Mesenchymal stem cell (in vitro differentiated cells and primary cell): ENCODE data around the gene BEGAIN.

Experiments
- DNase-seq: peaks from one replicate; pipeline ENCODE4 v3.0.0-alpha.2; 2013
- H2AFZ ChIP-seq: one replicate; pipeline ENCODE4 v1.6.1; 2013; ENCODE audit warnings: low read depth, mild to moderate bottlenecking, control low read depth, inconsistent platforms, low read length, moderate library complexity
- H2AK5ac ChIP-seq: 2 replicates; pipeline ENCODE4 v1.6.1; 2013; ENCODE audit warnings: low read length, moderate library complexity, mild to moderate bottlenecking, inconsistent platforms; ENCODE audit not compliant: severe bottlenecking
- H2BK120ac ChIP-seq: one replicate; pipeline ENCODE4 v1.6.1; 2013; ENCODE audit warnings: low read depth, mild to moderate bottlenecking, inconsistent platforms, low read length, moderate library complexity
- H2BK12ac ChIP-seq, 2 experiments: one replicate each; pipeline ENCODE4 v1.6.1; 2013; ENCODE audit warnings: inconsistent platforms in 2 of 2, low read length in 2 of 2, mild to moderate bottlenecking in 2 of 2, moderate library complexity in 2 of 2, control low read depth in 1 of 2
- H2BK15ac ChIP-seq: one replicate; pipeline ENCODE4 v1.6.1; 2013; ENCODE audit warnings: mild to moderate bottlenecking, low read depth, inconsistent platforms; ENCODE audit not compliant: poor library complexity, severe bottlenecking
- H2BK5ac ChIP-seq: 2 replicates; pipeline ENCODE4 v1.6.1; 2013; ENCODE audit warnings: low read depth, mild to moderate bottlenecking, low read length, control low read depth, inconsistent platforms; ENCODE audit not compliant: poor library complexity, severe bottlenecking
- H3K14ac ChIP-seq, 2 experiments: one replicate each; pipeline ENCODE4 v1.6.1; 2013; ENCODE audit warnings: inconsistent platforms in 2 of 2, low read length in 2 of 2, control low read depth in 1 of 2, mild to moderate bottlenecking in 1 of 2, moderate library complexity in 1 of 2
- H3K18ac ChIP-seq, 2 experiments: one replicate each; pipeline ENCODE4 v1.6.1; 2013; ENCODE audit warnings: inconsistent platforms in 2 of 2, low read length in 2 of 2, control low read depth in 1 of 2, low read depth in 1 of 2, mild to moderate bottlenecking in 1 of 2
- H3K23ac ChIP-seq, 2 experiments: one replicate each; pipeline ENCODE4 v1.6.1; 2013; ENCODE audit warnings: inconsistent platforms in 2 of 2, low read length in 2 of 2, mild to moderate bottlenecking in 2 of 2, moderate library complexity in 2 of 2, control low read depth in 1 of 2
- H3K27ac ChIP-seq: 2 replicates; pipeline ENCODE4 v1.5.1; 2013; ENCODE audit warnings: mild to moderate bottlenecking, moderate library complexity, low read length, control low read depth, inconsistent platforms; ENCODE audit not compliant: poor library complexity, severe bottlenecking
- H3K27me3 ChIP-seq, 2 experiments: 2 replicates each; pipeline versions ENCODE4 v1.6.1 to v1.7.0; 2013; ENCODE audit warnings: low read length in 2 of 2, mild to moderate bottlenecking in 2 of 2, moderate library complexity in 2 of 2, control low read depth in 1 of 2, inconsistent platforms in 1 of 2; ENCODE audit not compliant: control insufficient read depth in 1 of 2, insufficient read depth in 1 of 2
- H3K36me3 ChIP-seq, 2 experiments: 2 replicates each; pipeline versions ENCODE4 v1.6.1 to v1.7.0; 2013; ENCODE audit warnings: low read length in 2 of 2, control low read depth in 1 of 2, inconsistent platforms in 1 of 2, low read depth in 1 of 2, mild to moderate bottlenecking in 1 of 2; ENCODE audit not compliant: insufficient read depth in 2 of 2, control insufficient read depth in 1 of 2
- H3K4ac ChIP-seq, 2 experiments: one replicate each; pipeline ENCODE4 v1.6.1; 2013; ENCODE audit warnings: inconsistent platforms in 2 of 2, low read length in 2 of 2, mild to moderate bottlenecking in 2 of 2, moderate library complexity in 2 of 2, control low read depth in 1 of 2, low read depth in 1 of 2
- H3K4me1 ChIP-seq: 2 replicates; pipeline ENCODE4 v1.6.1; 2013; ENCODE audit warnings: low read depth, low read length, control low read depth; ENCODE audit not compliant: control insufficient read depth, insufficient read depth
- H3K4me2 ChIP-seq: 2 replicates; pipeline ENCODE4 v1.6.1; 2013; ENCODE audit warnings: low read length, mild to moderate bottlenecking, inconsistent platforms; ENCODE audit not compliant: poor library complexity, severe bottlenecking
- H3K4me3 ChIP-seq, 2 experiments: 2 replicates each; pipeline versions ENCODE4 v1.5.1 to v1.7.0; 2013; ENCODE audit warnings: low read length in 2 of 2, mild to moderate bottlenecking in 2 of 2, control low read depth in 1 of 2, low read depth in 1 of 2; ENCODE audit not compliant: insufficient read depth in 1 of 2
- H3K79me1 ChIP-seq: replicated peaks from 2 replicates; pipeline ENCODE4 v1.6.1; 2013; ENCODE audit warnings: mild to moderate bottlenecking, control low read depth, low read length, inconsistent platforms; ENCODE audit not compliant: poor library complexity, severe bottlenecking
- H3K9ac ChIP-seq: 2 replicates; pipeline ENCODE4 v1.7.0; 2013; ENCODE audit warnings: mild to moderate bottlenecking, low read length, moderate library complexity
- H3K9me3 ChIP-seq: 2 replicates; pipeline ENCODE4 v1.7.0; 2013; ENCODE audit warnings: mild to moderate bottlenecking, low read length; ENCODE audit not compliant: control insufficient read depth
- H4K8ac ChIP-seq: one replicate; pipeline ENCODE4 v1.6.1; 2013; ENCODE audit warnings: inconsistent platforms, mild to moderate bottlenecking, low read length, moderate library complexity
- H4K91ac ChIP-seq: one replicate; pipeline ENCODE4 v1.6.1; 2013; ENCODE audit warnings: mild to moderate bottlenecking, low read length, inconsistent platforms
- WGBS: methylation state at CpG from one replicate; pipeline ENCODE4 v1.1.7; 2013; ENCODE audit warnings: mixed read lengths; 5-methylcytosine and 5-hydroxymethylcytosine counted together

BEGAIN gene

DNA sequence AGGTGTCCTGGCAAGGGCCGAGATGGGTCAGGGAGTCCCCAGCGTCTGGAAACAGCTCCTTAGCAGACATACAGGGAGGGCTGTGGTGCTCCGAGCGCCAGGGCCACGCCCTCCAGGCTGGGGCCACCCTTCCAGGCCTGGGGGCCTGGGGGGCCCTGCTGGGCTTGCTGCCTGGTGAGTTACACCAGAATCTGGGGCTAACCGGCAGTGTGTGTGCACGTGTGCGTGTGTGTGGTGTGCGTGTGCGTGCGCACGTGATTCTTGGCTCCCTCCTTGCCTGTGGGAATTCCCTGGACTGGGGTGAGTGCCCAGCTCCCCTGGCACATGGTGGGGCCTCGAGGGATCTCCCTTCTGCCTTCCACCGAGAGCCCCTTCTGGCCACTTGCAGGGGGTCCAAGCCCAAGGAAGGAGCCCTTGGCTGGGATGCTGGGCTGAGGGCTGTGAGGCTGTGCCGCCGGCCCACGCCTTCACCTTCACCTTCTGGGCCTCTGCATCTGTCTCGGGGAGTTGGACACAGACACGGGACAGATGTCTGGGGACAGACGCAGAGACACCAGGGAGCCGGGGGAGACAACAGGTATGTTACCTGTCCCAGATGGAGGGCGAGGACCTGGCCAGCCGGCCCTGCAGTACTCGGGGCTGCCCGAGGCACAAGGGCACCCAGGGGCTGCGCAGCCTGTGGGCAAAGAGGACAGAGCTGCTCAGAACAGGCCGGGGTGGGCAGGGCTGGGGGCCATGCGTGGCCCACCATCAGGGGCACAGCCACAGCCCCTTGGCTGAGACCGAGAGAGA, 37.2 kb downstream of the BEGAIN start:
- Histone ChIP-seq H3K23ac (no peak overlapping the region), H3K4me3 (no peak overlapping the region), H3K4me2 (no peak overlapping the region), H3K4ac (no peak overlapping the region), H2BK120ac (no peak overlapping the region), H3K27me3 (peaks cover 0 to 51% of the 10 kb centered on the region in 2 experiments), H4K8ac (no peak overlapping the region), H4K91ac (no peak overlapping the region), H3K79me1 (peaks cover 6% of the 10 kb centered on the region), H3K9ac (no peak overlapping the region), H3K27ac (no peak overlapping the region), H2BK5ac (no peak overlapping the region), H3K36me3 (peaks cover 0 to 35% of the 10 kb centered on the region in 2 experiments), H3K18ac (no peak overlapping the region), H3K4me1 (peaks cover 27% of the 10 kb centered on the region), H3K9me3 (no peaks in the 10 kb centered on the region), H2BK15ac (no peak overlapping the region), H2BK12ac (no peak overlapping the region), H3K14ac (no peak overlapping the region), H2AK5ac (no peak overlapping the region), H2AFZ (no peak overlapping the region)
- WGBS = 81% methylated on average over 28 of the region's 29 CpGs
- no peak for DNase-seq

GRCh38 chr14:100548939-100549338, 38.3 kb downstream of the BEGAIN start:
- Histone ChIP-seq H3K4me1 (peaks cover 27% of the 10 kb centered on the region), H3K23ac (no peak overlapping the region), H3K27ac (no peak overlapping the region), H3K18ac (no peak overlapping the region), H2BK12ac (no peak overlapping the region), H2BK120ac (no peak overlapping the region), H3K27me3 (peaks cover 0 to 42% of the 10 kb centered on the region in 2 experiments), H3K4me2 (no peak overlapping the region), H3K9me3 (no peaks in the 10 kb centered on the region), H4K91ac (no peak overlapping the region), H3K9ac (no peak overlapping the region), H3K4ac (no peak overlapping the region), H3K14ac (no peak overlapping the region), H2AFZ (no peak overlapping the region), H3K4me3 (no peak overlapping the region), H3K36me3 (peaks cover 0 to 43% of the 10 kb centered on the region in 2 experiments), H2BK5ac (no peak overlapping the region), H3K79me1 (peaks cover 6% of the 10 kb centered on the region), H4K8ac (no peak overlapping the region), H2AK5ac (no peak overlapping the region), H2BK15ac (no peak overlapping the region)
- 81% methylated on average over 15 of the region's 15 CpGs for WGBS
- DNase-seq = no peak

DNA sequence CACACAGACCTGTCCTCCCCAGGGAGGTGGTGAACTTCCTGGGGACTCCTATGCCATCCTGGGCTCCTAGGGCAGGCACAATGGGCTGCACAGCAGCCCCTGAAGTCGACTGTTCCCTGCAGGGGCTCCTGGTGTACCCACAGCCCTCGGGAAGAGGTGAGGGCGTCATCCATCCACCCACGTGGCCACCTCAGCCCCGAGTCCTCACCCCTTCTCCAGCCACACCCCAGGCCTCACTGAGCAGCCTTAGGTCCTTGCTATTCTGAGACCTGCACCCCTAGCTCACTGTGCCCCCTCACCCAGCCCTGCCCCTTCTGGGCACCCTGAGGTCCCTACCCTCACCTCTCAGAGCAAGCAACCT, 38.9 kb downstream of the BEGAIN start:
- H3K23ac ChIP-seq = no peak overlapping the region
- no peak for DNase-seq
- no peak overlapping the region for H3K9ac ChIP-seq
- no peak overlapping the region for H3K14ac ChIP-seq
- H3K36me3 ChIP-seq = peaks cover 0 to 49% of the 10 kb centered on the region in 2 experiments
- no peak overlapping the region for H2AK5ac ChIP-seq
- no peak overlapping the region for H3K4ac ChIP-seq
- H2AFZ ChIP-seq = no peak overlapping the region
- no peak overlapping the region for H2BK12ac ChIP-seq
- peaks cover 6% of the 10 kb centered on the region for H3K79me1 ChIP-seq
- no peak overlapping the region for H4K8ac ChIP-seq
- no peak overlapping the region for H2BK5ac ChIP-seq
- peaks cover 0 to 36% of the 10 kb centered on the region in 2 experiments for H3K27me3 ChIP-seq
- no peak overlapping the region for H3K4me2 ChIP-seq
- 84% methylated on average over 5 of the region's 5 CpGs for WGBS
- H3K9me3 ChIP-seq = no peaks in the 10 kb centered on the region
- H2BK15ac ChIP-seq = no peak overlapping the region
- H3K18ac ChIP-seq = no peak overlapping the region
- H3K4me1 ChIP-seq = peaks cover 27% of the 10 kb centered on the region
- H2BK120ac ChIP-seq = no peak overlapping the region
- no peak overlapping the region for H3K4me3 ChIP-seq
- no peak overlapping the region for H3K27ac ChIP-seq
- no peak overlapping the region for H4K91ac ChIP-seq

- Histone ChIP-seq H3K4ac (no peak overlapping the region), H4K8ac (no peak overlapping the region), H3K36me3 (peaks cover 0 to 54% of the 10 kb centered on the region in 2 experiments), H3K79me1 (peaks cover 6% of the 10 kb centered on the region), H3K23ac (no peak overlapping the region), H3K27me3 (peaks cover 0 to 36% of the 10 kb centered on the region in 2 experiments), H2AFZ (no peak overlapping the region), H3K14ac (no peak overlapping the region), H4K91ac (no peak overlapping the region), H2BK5ac (no peak overlapping the region), H3K18ac (no peak overlapping the region), H2BK12ac (no peak overlapping the region), H2BK120ac (no peak overlapping the region), H3K4me1 (peaks cover 27% of the 10 kb centered on the region), H3K9ac (no peak overlapping the region), H2BK15ac (no peak overlapping the region), H3K4me3 (no peak overlapping the region), H3K4me2 (no peak overlapping the region), H3K9me3 (no peaks in the 10 kb centered on the region), H2AK5ac (no peak overlapping the region), H3K27ac (no peak overlapping the region)
- no peak for DNase-seq
- 82% methylated on average over 18 of the region's 18 CpGs for WGBS
These were observed 39.5 kb downstream of the BEGAIN start for GRCh38 chr14:100547633-100548294.
